HepG2 (cell line): ENCODE data around the gene ARFIP1.

Source experiments
- CTCF ChIP-seq: sonication (generic); formaldehyde crosslinking; IDR thresholded peaks from 2 replicates; pipeline ENCODE4 v1.5.0; 2020; ENCODE audit warnings: mild to moderate bottlenecking, missing genetic modification reagents, moderate library complexity
- FOXA3 ChIP-seq: IDR thresholded peaks from 2 replicates; pipeline ENCODE4 v1.6.1; 2016; ENCODE audit warnings: missing genetic modification reagents, missing compliant biosample characterization
- SIN3A ChIP-seq: IDR thresholded peaks from 2 replicates; pipeline ENCODE4 v1.6.1; 2011; ENCODE audit warnings: low read depth, mild to moderate bottlenecking, control low read depth, low read length, borderline replicate concordance
- SMAD1 ChIP-seq: sonication (generic); formaldehyde crosslinking; IDR thresholded peaks from 2 replicates; pipeline ENCODE4 v1.4.0; 2020; ENCODE audit warnings: missing genetic modification reagents, low read depth, mild to moderate bottlenecking, borderline replicate concordance
- TP53 ChIP-seq: sonication (generic); formaldehyde crosslinking; conservative IDR thresholded peaks from 2 replicates; pipeline ENCODE4 v1.4.0; 2020; ENCODE audit warnings: missing genetic modification reagents
- ZNF24 ChIP-seq: fragments of 450-650 bp; IDR thresholded peaks from 2 replicates; pipeline ENCODE4 v1.6.1; 2017; ENCODE audit warnings: antibody characterized with exemption, mild to moderate bottlenecking
- ZNF318 ChIP-seq: sonication (generic); formaldehyde crosslinking; IDR thresholded peaks from 2 replicates; pipeline ENCODE4 v1.4.0; 2020; ENCODE audit warnings: mild to moderate bottlenecking, missing genetic modification reagents
- ZNF674 ChIP-seq: sonication (generic); formaldehyde crosslinking; IDR thresholded peaks from 2 replicates; pipeline ENCODE4 v1.5.0; 2020; ENCODE audit warnings: low read depth, mild to moderate bottlenecking, missing genetic modification reagents
- ZNF879 ChIP-seq: sonication (generic); formaldehyde crosslinking; IDR thresholded peaks from 2 replicates; pipeline ENCODE4 v1.8.1; 2023; ENCODE audit warnings: missing genetic modification reagents
- TF ChIP-seq, protein P1 (sequence below): sonication (generic); IDR thresholded peaks from 2 replicates; pipeline ENCODE4 v1.6.1; 2016; ENCODE audit warnings: low read depth, borderline replicate concordance

- TF ChIP-seq CTCF (CRISPR knock-in tag) = no peak
- TF ChIP-seq ZNF318 (CRISPR knock-in tag) = no peak
- TF ChIP-seq, protein P1, sequence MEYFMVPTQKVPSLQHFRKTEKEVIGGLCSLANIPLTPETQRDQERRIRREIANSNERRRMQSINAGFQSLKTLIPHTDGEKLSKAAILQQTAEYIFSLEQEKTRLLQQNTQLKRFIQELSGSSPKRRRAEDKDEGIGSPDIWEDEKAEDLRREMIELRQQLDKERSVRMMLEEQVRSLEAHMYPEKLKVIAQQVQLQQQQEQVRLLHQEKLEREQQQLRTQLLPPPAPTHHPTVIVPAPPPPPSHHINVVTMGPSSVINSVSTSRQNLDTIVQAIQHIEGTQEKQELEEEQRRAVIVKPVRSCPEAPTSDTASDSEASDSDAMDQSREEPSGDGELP = no peak
- TF ChIP-seq ZNF879 = no peak
- TF ChIP-seq TP53 (CRISPR knock-in tag) = no peak
- TF ChIP-seq ZNF674 (CRISPR knock-in tag) = no peak
- TF ChIP-seq FOXA3 (CRISPR knock-in tag) = no peak
- no peak for TF ChIP-seq ZNF24
- no peak for TF ChIP-seq SIN3A
- TF ChIP-seq SMAD1 (CRISPR knock-in tag) = no peak
These were observed 167.6 kb downstream of the ARFIP1 start for GRCh38 chr4:152947311-152947710.
